NT2/D1 (cell line): ENCODE data around the gene FAM174B.

Experiments used
- SUZ12 ChIP-seq: IDR thresholded peaks from 2 replicates; pipeline ENCODE4 v1.6.1; 2011; ENCODE audit not compliant: insufficient read length, insufficient read depth; ENCODE audit errors: extremely low read depth
- YY1 ChIP-seq: IDR thresholded peaks from 2 replicates; pipeline ENCODE4 v1.6.1; 2011; ENCODE audit not compliant: insufficient read length, insufficient read depth
- ZNF274 ChIP-seq: IDR thresholded peaks from 2 replicates; pipeline ENCODE4 v1.6.1; 2011; ENCODE audit warnings: mild to moderate bottlenecking, low read depth, low read length

- TF ChIP-seq ZNF274: no peak
- TF ChIP-seq SUZ12: no peak
- TF ChIP-seq YY1: no peak
Measured at GRCh38 chr15:92617549-92618520, 37.7 kb downstream of the FAM174B start.
